ENCODE data around the gene HDAC6.
"Not testable (repeated sequence)": the region's sequence is repeated elsewhere in the genome, so short reads cannot be mapped to it uniquely, and the experiment has no call there.

HDAC6 gene

GRCh38 chrX:48835524-48836329, 33.9 kb downstream of the HDAC6 start, which contains the start of gene PCSK1N:
Gene PCSK1N, minus strand, starts transcription at chrX:48835610. Its CDS starts 78 bp downstream, at chrX:48835532.
- H3K27me3 Mint-ChIP-seq (ENCODE audit: low read depth) = peaks cover 57% of the 10 kb centered on the region
- no peak within 1 kb of the TSS for H3K27ac Mint-ChIP-seq
- no peak for TF ChIP-seq CTCF (IDR thresholded peaks at IDR 0.05; ENCODE audit: unreplicated experiment in 3 of 3)
- peaks cover 12% of the 10 kb centered on the region for H3K9me3 Mint-ChIP-seq
- H3K36me3 Mint-ChIP-seq (ENCODE audit: low read depth) = no peaks in the 10 kb centered on the region
- peaks cover 6% of the 10 kb centered on the region for H3K4me1 Mint-ChIP-seq
- peak within 1 kb of the TSS; percentile 74 to 82 (median 79) for H3K4me3 Mint-ChIP-seq

- Mint-ChIP-seq H3K27me3 (ENCODE audit: low read depth) (peaks cover 27% of the 10 kb centered on the region), H3K36me3 (ENCODE audit: low read depth) (peaks cover 3% of the 10 kb centered on the region), H3K4me1 (peaks cover 2% of the 10 kb centered on the region), H3K9me3 (peaks cover 15% of the 10 kb centered on the region), H3K4me3 (no peak overlapping the region), H3K27ac (no peak overlapping the region)
- no peak for TF ChIP-seq CTCF (IDR thresholded peaks at IDR 0.05; ENCODE audit: unreplicated experiment in 3 of 3)
These were observed 37.8 kb downstream of the HDAC6 start for GRCh38 chrX:48839686-48840085.

- Mint-ChIP-seq H3K27ac (no peak overlapping the region), H3K4me1 (no peaks in the 10 kb centered on the region), H3K36me3 (ENCODE audit: low read depth) (peaks cover under 1% of the 10 kb centered on the region), H3K9me3 (peaks cover 20% of the 10 kb centered on the region), H3K4me3 (no peak overlapping the region), H3K27me3 (ENCODE audit: low read depth) (peaks cover 11% of the 10 kb centered on the region)
- no peak for TF ChIP-seq CTCF (IDR thresholded peaks at IDR 0.05; ENCODE audit: unreplicated experiment in 3 of 3)
These were observed 47.0 kb downstream of the HDAC6 start for GRCh38 chrX:48848847-48849246.

GRCh38 chrX:48852857-48853256, 51.0 kb downstream of the HDAC6 start:
- no peak for TF ChIP-seq CTCF (IDR thresholded peaks at IDR 0.05; ENCODE audit: unreplicated experiment in 3 of 3)
- Mint-ChIP-seq H3K36me3 (ENCODE audit: low read depth) (no peaks in the 10 kb centered on the region), H3K4me3 (no peak overlapping the region), H3K9me3 (peaks cover 24% of the 10 kb centered on the region), H3K27me3 (ENCODE audit: low read depth) (peaks cover 7% of the 10 kb centered on the region), H3K4me1 (no peaks in the 10 kb centered on the region), H3K27ac (no peak overlapping the region)

GRCh38 chrX:48853494-48853893, 51.6 kb downstream of the HDAC6 start:
- peaks cover 24% of the 10 kb centered on the region for H3K9me3 Mint-ChIP-seq
- H3K27ac Mint-ChIP-seq; H3K4me1 Mint-ChIP-seq; H3K36me3 Mint-ChIP-seq (ENCODE audit: low read depth); H3K4me3 Mint-ChIP-seq; H3K27me3 Mint-ChIP-seq (ENCODE audit: low read depth): not testable (repeated sequence)

GRCh38 chrX:48854121-48854804, 52.4 kb downstream of the HDAC6 start:
- not testable (repeated sequence) for H3K27me3 Mint-ChIP-seq (ENCODE audit: low read depth)

More at GRCh38 chrX:48854121-48854804, 52.4 kb downstream of the HDAC6 start:
- H3K36me3 Mint-ChIP-seq (ENCODE audit: low read depth); H3K4me3 Mint-ChIP-seq; H3K4me1 Mint-ChIP-seq; H3K27ac Mint-ChIP-seq: not testable (repeated sequence)
- peaks cover 20% of the 10 kb centered on the region for H3K9me3 Mint-ChIP-seq

All from nephron (organoid).